GM21528 (cell line): Measurements from ENCODE around the gene RARG.
"Not testable (repeated sequence)": the region's sequence is repeated elsewhere in the genome, so short reads cannot be mapped to it uniquely, and the experiment has no call there.

ENCODE experiments used
- ATAC-seq: cut with Tn5 transposase; IDR thresholded peaks from one replicate; pipeline ENCODE4 v1.9.1; 2021; ENCODE audit warnings: mild to moderate bottlenecking, moderate library complexity; ENCODE audit not compliant: unreplicated experiment, low FRiP score

The RARG gene

DNA sequence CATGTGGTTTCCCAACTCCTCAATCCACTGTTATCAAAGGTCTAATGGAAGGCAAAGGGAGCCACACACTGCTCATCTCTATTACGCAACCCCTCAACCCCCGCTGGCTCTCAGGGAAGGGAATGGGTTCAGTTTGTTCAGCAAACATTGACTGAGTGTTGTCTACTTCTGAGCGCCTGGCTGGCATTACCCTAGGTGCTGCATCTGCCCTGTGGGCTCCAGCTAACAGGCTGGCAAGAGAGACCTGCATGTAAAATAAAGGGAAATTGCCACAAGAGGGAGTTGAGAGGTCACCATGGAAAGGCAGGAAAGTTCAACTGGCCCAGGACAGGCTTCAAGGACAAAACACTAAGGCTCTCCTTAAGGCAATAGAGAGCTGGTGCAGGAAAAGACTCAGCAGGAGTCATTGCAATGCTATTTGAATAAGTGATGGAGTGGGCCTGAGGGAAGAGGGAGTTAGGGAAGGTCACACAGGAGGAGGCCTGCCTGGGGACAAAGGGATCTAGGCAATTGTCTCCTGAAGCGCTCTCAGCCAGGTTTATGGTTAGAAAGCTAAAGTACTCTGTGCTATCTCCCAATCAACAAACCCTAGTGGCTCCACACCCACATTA, 57.0 kb downstream of the RARG start:
- ATAC-seq, result no peak

GRCh38 chr12:53173085-53173715, 58.8 kb downstream of the RARG start:
- no peak for ATAC-seq

- no peak for ATAC-seq
Measured at GRCh38 chr12:53172352-53172751, 59.7 kb downstream of the RARG start.

DNA sequence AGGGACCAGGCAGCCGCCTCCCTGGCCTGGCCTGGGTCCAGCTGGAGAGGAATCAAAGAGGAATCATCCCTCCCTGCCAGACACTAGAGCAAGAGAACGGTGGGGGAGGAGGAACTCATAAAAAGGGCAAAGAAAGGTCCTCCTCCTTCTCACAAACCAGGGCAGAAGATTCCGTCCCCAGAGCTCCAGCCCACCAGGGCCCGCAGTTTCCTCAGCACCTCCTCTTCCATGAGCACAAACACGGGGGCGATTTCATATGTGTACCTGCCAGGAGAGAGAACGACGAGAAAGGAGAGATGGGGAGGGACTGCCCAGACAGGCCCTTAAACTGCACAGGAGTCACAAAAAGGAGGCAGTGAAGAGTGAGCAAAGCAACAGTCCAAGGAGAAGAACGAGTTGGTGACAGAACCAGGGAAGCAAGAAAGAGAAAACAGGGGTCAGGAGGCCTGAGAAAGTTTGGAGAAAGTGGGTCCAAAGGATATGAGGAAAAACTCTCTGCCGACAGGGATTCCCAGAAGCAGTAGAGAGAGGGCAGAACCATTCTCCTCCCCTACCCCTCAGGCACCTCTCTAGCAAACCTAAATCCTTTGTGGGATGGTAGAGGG, 60.2 kb downstream of the RARG start:
- ATAC-seq, result no peak

- no peak for ATAC-seq
Measured at GRCh38 chr12:53170876-53171724, 60.9 kb downstream of the RARG start.

DNA sequence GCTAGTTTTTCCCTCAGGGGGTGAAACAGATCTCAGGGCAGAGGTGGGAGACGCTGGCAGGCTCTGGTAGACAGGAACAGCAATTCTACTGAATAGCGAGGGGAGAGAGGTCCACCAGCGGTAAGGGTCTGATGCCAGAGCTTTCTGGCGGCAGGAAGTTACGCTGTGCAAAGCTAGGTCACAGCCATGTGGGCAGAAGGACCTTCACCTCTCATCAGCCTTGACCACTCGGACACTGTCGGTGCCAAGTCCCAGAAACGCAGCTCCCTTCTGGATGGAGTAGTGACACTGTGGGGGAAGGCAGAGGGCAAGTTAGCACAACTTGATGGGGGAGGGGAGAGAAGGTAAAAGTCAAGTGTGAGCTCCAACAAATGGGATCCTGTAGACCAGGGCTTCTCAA, 61.8 kb downstream of the RARG start:
- ATAC-seq, result no peak

DNA sequence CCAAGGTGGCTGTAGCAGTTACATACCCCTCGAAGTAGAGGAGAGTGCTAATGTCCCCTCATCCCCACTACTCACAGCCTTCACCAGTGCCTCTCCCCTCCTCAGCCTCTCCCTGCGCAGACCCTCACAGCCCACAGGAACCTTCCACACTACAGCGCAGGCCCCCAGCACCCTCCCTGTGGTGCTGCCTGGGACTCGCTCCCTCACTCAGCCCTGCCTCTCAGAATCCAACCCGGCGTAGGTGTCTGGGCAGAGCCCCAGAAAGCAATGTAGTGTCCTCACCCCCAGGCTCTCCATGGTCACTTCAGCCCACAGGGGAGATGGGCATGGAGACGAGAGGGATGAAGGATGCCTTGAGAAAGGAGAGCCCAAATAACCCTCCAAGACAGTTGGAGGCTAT, 62.4 kb downstream of the RARG start:
- ATAC-seq, result no peak

- ATAC-seq, result no peak
Measured at GRCh38 chr12:53166837-53167236, 65.2 kb downstream of the RARG start.

DNA sequence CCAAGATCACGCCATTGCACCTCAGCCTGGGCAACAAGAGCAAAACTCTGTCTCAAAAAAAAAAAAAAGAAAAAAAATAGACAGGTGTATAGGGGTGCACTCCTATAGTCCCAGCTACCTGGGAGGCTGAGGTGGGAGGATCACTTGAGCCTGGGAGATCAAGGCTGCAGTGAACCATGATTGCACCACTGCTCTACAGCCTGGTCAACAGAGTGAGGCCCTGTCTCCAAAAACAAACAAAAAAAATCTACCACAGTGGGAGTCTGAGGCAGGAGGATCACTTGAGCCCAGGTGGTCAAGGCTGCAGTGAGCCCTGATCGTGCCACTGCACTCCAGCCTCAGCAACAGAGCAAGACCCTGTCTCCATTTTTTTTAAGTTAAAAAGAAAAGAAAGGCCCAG, 69.0 kb downstream of the RARG start:
- not testable (repeated sequence) for ATAC-seq

DNA sequence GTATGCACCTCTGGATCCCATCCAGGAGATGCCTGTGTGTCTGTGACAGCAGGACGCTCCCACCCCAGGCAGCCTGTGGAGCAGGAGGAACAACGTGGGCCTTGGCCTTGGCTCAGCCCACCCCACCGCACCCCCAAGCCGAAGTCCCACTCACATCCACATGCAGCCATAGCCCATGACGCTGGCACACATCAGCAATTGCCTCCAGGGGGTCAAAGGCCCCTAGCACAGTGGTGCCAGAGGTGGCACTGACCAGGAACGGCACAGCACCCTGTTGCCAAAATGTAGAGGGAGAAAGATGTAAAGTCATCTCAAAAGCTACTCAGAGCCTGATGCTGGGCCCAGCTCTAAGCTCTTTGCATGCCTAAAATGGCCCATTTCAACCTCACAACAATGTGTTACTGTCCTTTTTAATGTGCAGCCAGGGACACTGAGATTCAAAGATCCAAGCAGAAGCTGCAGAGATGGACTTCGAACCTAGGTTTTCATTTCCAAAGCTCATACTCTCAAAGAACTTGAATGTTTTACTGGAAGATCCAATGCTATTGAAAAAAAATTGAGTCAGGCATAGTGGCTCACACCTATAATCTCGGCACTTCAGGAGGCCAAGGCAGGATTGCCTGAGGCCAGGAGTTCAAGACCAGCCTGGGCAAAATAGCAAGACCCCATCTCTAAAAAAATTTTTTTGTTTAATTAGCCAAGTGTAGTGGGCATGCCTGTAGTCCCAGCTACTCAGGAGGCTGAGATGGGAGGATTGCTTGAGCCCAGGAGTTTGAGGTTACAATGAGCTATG, 70.7 kb downstream of the RARG start:
- no peak for ATAC-seq

- ATAC-seq, result no peak
Measured at GRCh38 chr12:53160673-53161072, 71.3 kb downstream of the RARG start.
